ENCODE measurements around the gene ZFAND3.

DNA sequence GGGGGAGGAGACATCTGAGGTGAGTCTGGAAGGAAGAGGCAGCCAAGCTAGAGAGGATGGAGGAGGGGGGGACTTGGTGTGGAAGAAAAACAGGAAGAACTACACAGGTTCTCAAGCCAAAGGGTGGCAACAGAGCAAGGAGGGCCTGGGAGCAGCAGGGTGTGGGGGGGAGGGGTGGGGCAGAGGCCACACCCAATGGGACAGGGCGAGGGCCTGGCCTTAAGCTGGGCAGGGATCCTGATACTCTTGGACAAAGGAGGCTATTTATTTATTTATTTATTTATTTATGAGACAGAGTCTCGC is 359.0 kb downstream of the ZFAND3 start:
- TF ChIP-seq, protein P1, sequence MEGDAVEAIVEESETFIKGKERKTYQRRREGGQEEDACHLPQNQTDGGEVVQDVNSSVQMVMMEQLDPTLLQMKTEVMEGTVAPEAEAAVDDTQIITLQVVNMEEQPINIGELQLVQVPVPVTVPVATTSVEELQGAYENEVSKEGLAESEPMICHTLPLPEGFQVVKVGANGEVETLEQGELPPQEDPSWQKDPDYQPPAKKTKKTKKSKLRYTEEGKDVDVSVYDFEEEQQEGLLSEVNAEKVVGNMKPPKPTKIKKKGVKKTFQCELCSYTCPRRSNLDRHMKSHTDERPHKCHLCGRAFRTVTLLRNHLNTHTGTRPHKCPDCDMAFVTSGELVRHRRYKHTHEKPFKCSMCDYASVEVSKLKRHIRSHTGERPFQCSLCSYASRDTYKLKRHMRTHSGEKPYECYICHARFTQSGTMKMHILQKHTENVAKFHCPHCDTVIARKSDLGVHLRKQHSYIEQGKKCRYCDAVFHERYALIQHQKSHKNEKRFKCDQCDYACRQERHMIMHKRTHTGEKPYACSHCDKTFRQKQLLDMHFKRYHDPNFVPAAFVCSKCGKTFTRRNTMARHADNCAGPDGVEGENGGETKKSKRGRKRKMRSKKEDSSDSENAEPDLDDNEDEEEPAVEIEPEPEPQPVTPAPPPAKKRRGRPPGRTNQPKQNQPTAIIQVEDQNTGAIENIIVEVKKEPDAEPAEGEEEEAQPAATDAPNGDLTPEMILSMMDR (IDR thresholded peaks at IDR 0.05 in 4 of 5, conservative IDR thresholded peaks at IDR 0.05 in 1 of 5), result no peak
- TF ChIP-seq POLR2A (IDR thresholded peaks at IDR 0.05), result no peak

All from gastrocnemius medialis (tissue), 4 donors.